ENCODE data around the gene EP300. TPM values are rescaled to one million over a fixed set of nuclear protein-coding genes. Genes with fewer than 3 reads are reported as not detected.

The EP300 gene
- total and polyA plus RNA-seq, 2 of the 8 experiments (the other 6 are each of a cell fraction or from before 2014, with no cell fraction given), result 39.5 to 109 TPM

- TF ChIP-seq ASH2L (IDR thresholded peaks at IDR 0.05; ENCODE audit: low read length) (no peak), ATF2 (IDR thresholded peaks at IDR 0.05; ENCODE audit: low read length) (no peak), RFX5 (IDR thresholded peaks at IDR 0.05; ENCODE audit: borderline replicate concordance, low read depth, low read length) (no peak)
Observed at GRCh38 chr22:41110968-41111367, 18.6 kb downstream of the EP300 start (continued).
